Retina (tissue), 1 donor: ENCODE results near the gene LYRM1.
A peak's percentile ranks its signal among the peaks of the same experiment; 100 is the strongest.
"Not testable (repeated sequence)": the region's sequence is repeated elsewhere in the genome, so short reads cannot be mapped to it uniquely, and the experiment has no call there.

Experiments used
- DNase-seq: peaks from one replicate; pipeline ENCODE4 v3.0.0-alpha.2; 2016

Gene LYRM1

DNA sequence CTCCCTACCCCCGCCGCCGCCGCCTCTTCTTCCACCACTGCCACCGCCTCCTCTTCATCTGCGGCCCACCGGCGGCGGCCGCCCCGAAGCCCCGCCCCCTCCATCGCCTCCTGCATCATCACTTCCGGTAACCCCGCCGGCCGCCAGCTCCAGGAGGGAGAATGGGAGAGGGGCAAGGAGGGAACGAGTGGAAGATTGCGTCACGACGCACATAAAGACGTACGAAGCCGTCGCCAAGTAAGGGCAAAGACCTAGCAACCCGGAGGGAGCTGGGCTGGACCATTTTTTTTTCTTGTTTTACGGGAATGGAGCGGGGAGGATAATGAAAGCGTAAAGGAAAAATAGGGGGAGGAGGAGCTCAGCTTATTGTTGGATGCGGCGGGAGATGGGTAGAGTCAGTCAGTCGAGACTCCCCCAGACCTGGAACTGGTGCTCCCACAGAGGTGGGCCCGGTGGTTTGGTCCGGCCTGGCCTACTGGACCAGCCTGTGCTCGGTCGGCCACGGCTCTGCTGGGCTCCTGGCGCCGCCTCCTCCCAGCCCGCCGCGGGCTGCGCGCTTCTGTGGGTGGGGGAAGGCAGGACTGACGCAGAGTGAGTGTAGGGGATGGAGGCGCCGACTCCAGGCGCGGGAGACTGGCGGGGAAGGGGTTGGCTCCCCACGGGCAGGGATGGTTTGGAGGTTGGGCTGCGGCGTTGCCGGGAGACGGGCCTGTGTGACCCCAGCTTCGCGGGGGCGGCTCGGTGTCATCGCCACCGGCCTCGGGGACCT, at the start of gene LYRM1, which contains the start of gene DCUN1D3:
LYRM1 (plus strand) TSS at position 473 of the 769 bp plus-strand sequence. CDS start 14,785 bp downstream, outside the sequence.
DCUN1D3 (minus strand) TSS at position 60 of the 769 bp plus-strand sequence. CDS start 37,820 bp downstream, outside the sequence.
- peak; percentile 99 for DNase-seq

- no peak for DNase-seq
These were observed 49.6 kb upstream of the LYRM1 start for GRCh38 chr16:20850981-20851380.

- DNase-seq: no peak
These were observed 49.0 kb upstream of the LYRM1 start for GRCh38 chr16:20851601-20852000.

DNA sequence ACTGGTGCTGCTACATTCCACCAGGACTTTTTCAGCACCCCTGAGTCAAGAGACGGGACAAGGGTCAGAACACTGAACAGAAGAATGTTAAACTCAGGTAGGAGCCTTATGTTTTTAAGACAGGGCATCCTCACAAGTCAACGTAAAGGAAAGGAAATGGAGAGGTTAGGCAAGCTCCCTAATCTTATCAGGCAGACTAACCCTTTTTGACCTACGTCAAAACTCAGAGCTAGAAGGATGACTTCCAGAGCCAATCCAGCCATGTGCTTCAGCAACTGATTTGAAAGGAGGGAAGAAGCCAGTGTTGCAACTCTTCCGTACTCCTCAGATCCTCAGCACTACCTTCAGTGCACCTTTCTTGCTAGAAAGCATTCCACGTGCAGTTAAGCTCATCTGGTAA, 47.4 kb upstream of the LYRM1 start:
- DNase-seq: no peak

DNA sequence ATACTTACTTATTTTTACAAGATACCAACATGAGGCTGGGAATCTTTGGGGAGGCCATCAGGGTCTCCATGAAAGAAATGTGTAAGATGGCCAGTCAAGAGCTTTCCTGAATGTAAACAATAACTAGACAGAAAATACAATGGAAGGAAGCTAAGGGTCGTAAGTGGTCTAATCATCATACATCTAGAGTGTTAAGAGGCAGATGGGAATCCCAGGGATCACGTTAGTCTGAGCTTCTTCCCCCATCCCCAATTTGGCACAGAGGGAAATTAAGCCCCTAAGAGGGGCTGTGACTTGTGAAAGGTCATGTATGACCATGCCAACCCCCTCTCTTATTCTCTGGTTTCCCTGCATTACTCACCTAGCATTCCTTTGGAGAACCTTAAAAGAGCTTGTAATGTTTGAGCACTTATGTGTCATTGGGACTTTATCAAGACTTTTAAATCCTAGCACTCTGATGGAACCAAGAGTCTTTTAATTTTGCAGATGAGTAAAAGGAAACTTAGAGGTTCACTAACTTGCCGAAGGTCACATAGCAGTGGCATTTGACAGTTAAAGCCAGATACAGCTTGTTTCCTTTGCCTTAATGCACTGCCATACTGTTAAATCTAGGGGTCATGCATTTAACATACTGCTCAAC, 46.5 kb upstream of the LYRM1 start:
- DNase-seq: no peak

- DNase-seq: no peak
These were observed 45.6 kb upstream of the LYRM1 start for GRCh38 chr16:20854963-20855362.

DNA sequence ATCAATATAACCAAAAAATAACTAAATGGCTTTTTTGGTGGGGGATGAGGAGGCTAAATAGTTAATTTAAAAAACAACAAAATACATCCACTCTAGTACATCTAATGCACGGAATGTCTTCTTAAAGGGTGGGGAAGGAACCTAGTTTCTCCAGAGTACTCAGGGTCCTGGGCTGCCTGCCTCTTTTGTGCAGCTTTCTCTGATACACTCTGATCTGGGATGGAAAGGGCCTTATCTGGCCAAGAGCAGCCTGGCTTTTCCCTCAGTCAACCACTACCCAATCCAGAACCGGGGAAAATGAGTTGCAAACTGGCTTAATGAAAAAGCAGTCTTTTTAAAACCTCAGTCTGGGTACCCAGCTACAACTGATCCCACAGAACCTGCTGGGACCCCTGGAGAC, 43.3 kb upstream of the LYRM1 start:
- no peak for DNase-seq

GRCh38 chr16:20859229-20859628, 41.3 kb upstream of the LYRM1 start:
- no peak for DNase-seq

DNA sequence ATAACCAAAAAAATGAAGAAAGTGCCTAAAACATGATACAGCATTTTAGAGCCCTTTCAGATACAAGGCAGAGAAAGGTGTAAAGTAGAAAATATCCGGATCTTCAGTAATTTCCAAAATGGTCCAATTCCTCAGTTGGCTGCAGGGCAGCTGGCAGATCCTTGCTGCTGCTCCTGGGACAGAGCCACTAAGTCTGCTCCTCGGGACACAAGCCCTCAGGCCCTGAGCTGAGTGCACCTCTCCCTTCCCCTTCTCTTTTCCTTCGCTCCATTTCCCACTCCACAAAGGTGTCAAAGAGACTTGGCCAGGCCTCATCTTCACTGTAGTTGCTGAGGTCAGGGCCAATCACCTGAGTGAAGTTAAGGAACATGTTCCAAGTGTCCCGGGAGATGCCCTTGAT, 40.9 kb upstream of the LYRM1 start:
- DNase-seq: no peak

- no peak for DNase-seq
These were observed 40.2 kb upstream of the LYRM1 start for GRCh38 chr16:20860361-20860760.

- not testable (repeated sequence) for DNase-seq
These were observed 39.6 kb upstream of the LYRM1 start for GRCh38 chr16:20860995-20861394.

DNA sequence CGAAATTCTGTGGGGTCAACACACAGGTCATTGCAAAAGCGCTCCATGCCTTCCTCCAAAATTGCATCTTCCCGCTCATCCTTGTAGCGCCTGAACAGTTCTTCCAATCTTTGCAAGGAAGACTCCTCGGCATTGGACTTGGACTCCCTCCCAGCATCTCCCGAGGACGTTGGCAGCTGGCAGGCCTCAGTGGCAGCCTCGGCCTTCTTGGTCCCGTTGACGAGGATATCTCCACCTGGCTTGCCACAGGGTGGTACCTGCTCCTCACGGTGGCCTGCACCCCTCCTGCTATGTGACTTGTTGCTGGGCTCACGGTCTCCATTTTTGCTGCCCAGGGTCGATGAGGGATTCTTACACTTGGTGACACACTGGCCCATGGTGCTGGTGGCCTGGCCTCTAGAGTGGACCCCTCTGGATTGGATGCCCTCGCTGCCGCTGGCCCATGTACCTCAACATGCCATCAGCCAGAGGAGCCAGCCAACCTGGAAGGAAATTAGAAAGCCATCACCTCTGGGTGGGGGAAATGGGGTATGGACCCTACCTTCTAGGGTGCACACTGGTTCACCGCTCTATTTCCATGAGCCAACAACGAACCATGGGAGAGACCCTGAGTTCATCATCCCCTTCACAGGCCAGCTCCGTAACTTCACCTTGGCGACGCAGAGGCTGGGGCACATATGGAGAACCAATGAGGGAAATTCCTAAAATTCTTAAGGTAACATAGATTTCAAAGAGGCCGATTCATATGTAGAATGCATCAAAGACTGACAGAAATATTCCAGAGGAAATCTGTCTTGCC, 38.2 kb upstream of the LYRM1 start:
- no peak for DNase-seq

- DNase-seq: not testable (repeated sequence)
These were observed 36.2 kb upstream of the LYRM1 start for GRCh38 chr16:20864376-20864775.

DNA sequence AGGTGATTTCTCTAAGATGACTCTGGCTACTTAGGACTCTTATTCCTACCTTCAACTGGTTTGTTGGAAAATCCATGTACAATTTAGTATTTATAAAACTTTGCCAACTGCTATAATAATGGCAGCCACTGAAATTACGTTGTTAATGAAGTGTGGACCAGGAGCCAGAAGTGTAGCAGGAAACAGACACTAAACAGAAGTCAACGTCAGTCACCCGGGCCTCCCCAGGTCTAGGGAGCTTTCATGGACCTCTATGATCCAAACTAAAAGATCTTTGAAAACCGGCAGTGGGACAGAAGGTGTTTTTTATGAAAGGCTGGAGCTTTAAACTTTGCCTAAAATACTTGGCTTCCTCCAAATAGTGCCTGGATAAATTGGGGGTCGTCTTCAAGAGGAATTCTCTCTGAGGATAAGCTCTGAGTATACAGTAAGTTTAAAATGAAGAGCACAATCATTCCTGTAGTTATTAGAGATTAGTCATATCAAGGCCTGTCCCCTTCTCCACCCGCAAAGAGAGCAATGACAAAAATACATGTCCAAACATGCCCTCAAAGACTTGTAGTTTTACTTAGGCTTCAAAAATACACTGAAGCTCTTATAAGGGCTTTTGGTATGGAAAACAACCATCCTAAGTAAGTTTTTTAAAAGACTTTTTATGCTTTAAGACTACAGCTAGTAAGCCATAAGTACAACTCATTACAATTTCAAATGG, 35.0 kb upstream of the LYRM1 start:
- no peak for DNase-seq

- peak; percentile 49 for DNase-seq
These were observed 34.3 kb upstream of the LYRM1 start for GRCh38 chr16:20866145-20866772.

DNA sequence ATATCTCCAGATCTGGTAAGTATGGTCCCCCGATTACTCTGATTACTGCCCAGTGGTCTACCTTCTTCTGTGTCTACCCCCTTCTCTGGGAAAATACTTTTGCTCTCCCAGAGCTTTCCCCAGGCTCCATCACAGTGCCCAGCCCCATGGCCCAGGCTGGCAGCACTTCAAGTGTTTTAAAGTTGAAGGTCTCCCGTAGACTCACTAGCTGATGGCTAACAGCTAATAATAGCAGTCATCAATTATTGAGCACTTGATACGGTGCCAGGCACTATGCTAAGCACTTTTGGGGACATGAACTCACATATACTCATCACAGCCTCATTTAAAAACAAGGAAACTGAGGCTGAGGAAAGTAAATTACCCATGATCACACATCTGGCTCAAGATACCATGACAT, 33.8 kb upstream of the LYRM1 start:
- DNase-seq: no peak

DNA sequence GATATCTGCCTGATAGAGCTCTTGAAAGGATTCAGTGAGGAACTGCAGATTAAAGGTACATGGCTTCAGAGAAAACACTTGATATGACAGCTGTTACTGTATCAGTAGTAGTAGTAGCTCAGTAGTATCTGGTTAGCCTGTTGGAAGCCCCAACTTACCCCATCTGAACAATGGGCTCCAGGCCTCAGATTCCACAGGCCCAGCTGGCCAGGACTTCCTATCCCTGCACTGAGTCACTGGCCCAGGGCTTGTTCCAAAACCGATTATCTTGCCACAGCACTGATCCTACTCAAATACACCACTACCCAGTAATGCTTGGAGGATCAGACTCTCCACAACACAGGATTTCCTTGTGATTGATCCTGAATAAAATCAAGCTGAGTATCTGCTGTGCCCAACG, 33.0 kb upstream of the LYRM1 start:
- DNase-seq: no peak

GRCh38 chr16:20868890-20869289, 31.7 kb upstream of the LYRM1 start:
- no peak for DNase-seq

GRCh38 chr16:20870122-20870820, 30.3 kb upstream of the LYRM1 start:
- no peak for DNase-seq

GRCh38 chr16:20871258-20871657, 29.3 kb upstream of the LYRM1 start:
- DNase-seq: no peak

GRCh38 chr16:20871941-20872815, 28.4 kb upstream of the LYRM1 start:
- DNase-seq: no peak
